MM.1S (cell line): ENCODE data around the gene PLEK2.

Experiments
- CTCF ChIP-seq: fragments of 300-600 bp; sonication (generic); IDR thresholded peaks from 2 replicates; pipeline ENCODE4 v1.5.1; 2016; ENCODE audit warnings: antibody characterized with exemption, low read length, mixed read lengths
- EZH2 ChIP-seq: fragments of 300-600 bp; sonication (generic); optimal IDR thresholded peaks from 2 replicates; pipeline ENCODE3; 2017; ENCODE audit warnings: low read depth, mild to moderate bottlenecking, antibody characterized with exemption, low read length, mixed read lengths

GRCh38 chr14:67409461-67409860, 2.5 kb downstream of the PLEK2 start:
- TF ChIP-seq CTCF (no peak), EZH2 (no peak)
